WTC11 (cell line): ENCODE measurements around the gene GRIN2C. TPM values are rescaled to one million over a fixed set of nuclear protein-coding genes. Genes with fewer than 3 reads are reported as not detected.

Source experiments
- ATAC-seq: fragments of 200-7000 bp; cut with Tn5 transposase; 2 replicates; pipeline ENCODE4 v1.10.0; 2021; ENCODE audit warnings: mild to moderate bottlenecking, moderate library complexity
- CTCF ChIA-PET: fragments of 300-600 bp; sonication (Branson Sonifier 250); formaldehyde crosslinking; loops from one replicate; lab custom pipeline; 2021; ENCODE audit warnings: antibody characterized with exemption; lab: Charles Lee
- POLR2A ChIA-PET: fragments of 350-600 bp; sonication (Branson Sonifier 250); formaldehyde crosslinking; loops from one replicate; lab custom pipeline; 2021; ENCODE audit warnings: antibody characterized with exemption; lab: Charles Lee
- DNase-seq: peaks from one replicate; pipeline ENCODE4 v3.0.0; 2021; ENCODE audit warnings: low spot score
- H3K27ac Mint-ChIP-seq: 2 replicates; pipeline ENCODE4 v1.8.0; 2021; ENCODE audit warnings: mixed read lengths
- H3K27me3 Mint-ChIP-seq: 2 replicates; pipeline ENCODE4 v1.8.0; 2021; ENCODE audit warnings: low read depth, mild to moderate bottlenecking, moderate library complexity, mixed read lengths
- H3K36me3 Mint-ChIP-seq: 2 replicates; pipeline ENCODE4 v1.8.0; 2021; ENCODE audit warnings: mixed read lengths
- H3K4me1 Mint-ChIP-seq: 2 replicates; pipeline ENCODE4 v1.8.0; 2022; ENCODE audit warnings: mixed read lengths
- H3K4me3 Mint-ChIP-seq: 2 replicates; pipeline ENCODE4 v1.8.0; 2021; ENCODE audit warnings: mild to moderate bottlenecking, moderate library complexity, mixed read lengths
- H3K9me3 Mint-ChIP-seq: 2 replicates; pipeline ENCODE4 v1.8.0; 2021; ENCODE audit warnings: mixed read lengths
- AR ChIP-seq: fragments of 250-450 bp; sonication (Bioruptor Pico); IDR thresholded peaks from 2 replicates; pipeline ENCODE4 v1.9.0; 2021; ENCODE audit warnings: mild to moderate bottlenecking
- ATF1 ChIP-seq: sonication (generic); formaldehyde crosslinking; IDR thresholded peaks from 2 replicates; pipeline ENCODE4 v1.8.1; 2023; ENCODE audit warnings: mild to moderate bottlenecking, moderate library complexity, missing genetic modification reagents
- HMGA2 ChIP-seq: fragments of 250-450 bp; sonication (Bioruptor Pico); IDR thresholded peaks from 2 replicates; pipeline ENCODE4 v1.4.0; 2021; ENCODE audit warnings: mild to moderate bottlenecking, moderate library complexity
- KAT7 ChIP-seq: sonication (generic); formaldehyde crosslinking; IDR thresholded peaks from 2 replicates; pipeline ENCODE4 v1.8.1; 2023; ENCODE audit warnings: missing genetic modification reagents, mild to moderate bottlenecking, borderline replicate concordance
- MXD4 ChIP-seq: fragments of 250-450 bp; sonication (Bioruptor Pico); IDR thresholded peaks from 2 replicates; pipeline ENCODE4 v1.8.0; 2021; ENCODE audit warnings: mild to moderate bottlenecking, moderate library complexity, borderline replicate concordance
- NFE2L1 ChIP-seq: sonication (generic); formaldehyde crosslinking; IDR thresholded peaks from 2 replicates; pipeline ENCODE4 v1.8.1; 2023; ENCODE audit warnings: missing genetic modification reagents
- NFYB ChIP-seq: sonication (generic); formaldehyde crosslinking; conservative IDR thresholded peaks from 2 replicates; pipeline ENCODE4 v1.8.0; 2022; ENCODE audit warnings: low read depth, missing genetic modification reagents
- OVOL2 ChIP-seq: fragments of 250-450 bp; sonication (Bioruptor Pico); IDR thresholded peaks from 2 replicates; pipeline ENCODE4 v1.9.0; 2021; ENCODE audit warnings: mild to moderate bottlenecking, borderline replicate concordance
- PRDM15 ChIP-seq: sonication (generic); formaldehyde crosslinking; IDR thresholded peaks from 2 replicates; pipeline ENCODE4 v1.8.0; 2022; ENCODE audit warnings: missing genetic modification reagents
- RORB ChIP-seq: fragments of 250-450 bp; sonication (Bioruptor Pico); IDR thresholded peaks from 2 replicates; pipeline ENCODE4 v1.9.0; 2021; ENCODE audit warnings: mild to moderate bottlenecking
- SP1 ChIP-seq: sonication (generic); formaldehyde crosslinking; conservative IDR thresholded peaks from 2 replicates; pipeline ENCODE4 v1.8.1; 2022; ENCODE audit warnings: missing genetic modification reagents
- USF2 ChIP-seq: sonication (generic); formaldehyde crosslinking; IDR thresholded peaks from 2 replicates; pipeline ENCODE4 v1.8.1; 2023; ENCODE audit warnings: mild to moderate bottlenecking, missing genetic modification reagents, moderate library complexity
- ZNF232 ChIP-seq: sonication (generic); formaldehyde crosslinking; IDR thresholded peaks from 2 replicates; pipeline ENCODE4 v1.8.0; 2022; ENCODE audit warnings: mild to moderate bottlenecking, missing genetic modification reagents
- ZNF317 ChIP-seq: sonication (generic); formaldehyde crosslinking; IDR thresholded peaks from 2 replicates; pipeline ENCODE4 v1.8.1; 2023; ENCODE audit warnings: low read depth, mild to moderate bottlenecking, moderate library complexity, missing genetic modification reagents, borderline replicate concordance
- total RNA-seq: library from RNA; stranded (reverse); gene quantifications from 3 replicates; pipeline ENCODE4 v1.2.3, GENCODE V29; 2021
- TF ChIP-seq, protein P1 (sequence below): sonication (generic); formaldehyde crosslinking; IDR thresholded peaks from 2 replicates; pipeline ENCODE4 v1.8.1; 2022; ENCODE audit warnings: low read depth, missing genetic modification reagents, borderline replicate concordance
- TF ChIP-seq, protein P2 (sequence below): sonication (generic); formaldehyde crosslinking; IDR thresholded peaks from 2 replicates; pipeline ENCODE4 v1.8.1; 2023; ENCODE audit warnings: mild to moderate bottlenecking, moderate library complexity, missing genetic modification reagents
- TF ChIP-seq, protein P3 (sequence below): sonication (generic); formaldehyde crosslinking; IDR thresholded peaks from 2 replicates; pipeline ENCODE4 v1.8.0; 2022; ENCODE audit warnings: mild to moderate bottlenecking, missing genetic modification reagents

The GRIN2C gene
- total RNA-seq, 1 experiment from 2014 or later, result 0.31 TPM

DNA sequence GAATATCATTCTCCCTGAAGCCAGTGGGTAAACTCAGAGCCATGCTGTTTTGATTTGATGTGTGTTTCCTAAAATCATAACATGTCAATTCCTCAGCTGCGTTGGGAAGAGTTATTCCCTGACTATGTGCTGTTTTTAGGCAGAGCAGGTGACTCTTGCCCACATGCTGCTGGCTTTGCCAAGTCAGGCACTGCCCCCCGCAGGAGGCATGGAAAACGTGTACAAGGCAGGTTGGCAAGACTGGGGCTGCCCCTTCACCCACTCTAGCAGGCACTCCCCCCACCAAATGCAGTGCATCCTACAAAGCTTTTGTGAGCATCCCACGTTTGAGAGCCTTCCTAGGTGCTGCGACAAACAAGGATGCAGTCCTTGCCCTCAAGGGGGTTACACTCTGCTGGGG, 45.2 kb downstream of the GRIN2C start (continued):
- TF ChIP-seq KAT7 (CRISPR knock-in tag) (no peak), ATF1 (CRISPR knock-in tag) (no peak), AR (CRISPR knock-in tag) (no peak), ZNF317 (CRISPR knock-in tag) (no peak), SP1 (CRISPR knock-in tag) (no peak)
- TF ChIP-seq, protein P1, sequence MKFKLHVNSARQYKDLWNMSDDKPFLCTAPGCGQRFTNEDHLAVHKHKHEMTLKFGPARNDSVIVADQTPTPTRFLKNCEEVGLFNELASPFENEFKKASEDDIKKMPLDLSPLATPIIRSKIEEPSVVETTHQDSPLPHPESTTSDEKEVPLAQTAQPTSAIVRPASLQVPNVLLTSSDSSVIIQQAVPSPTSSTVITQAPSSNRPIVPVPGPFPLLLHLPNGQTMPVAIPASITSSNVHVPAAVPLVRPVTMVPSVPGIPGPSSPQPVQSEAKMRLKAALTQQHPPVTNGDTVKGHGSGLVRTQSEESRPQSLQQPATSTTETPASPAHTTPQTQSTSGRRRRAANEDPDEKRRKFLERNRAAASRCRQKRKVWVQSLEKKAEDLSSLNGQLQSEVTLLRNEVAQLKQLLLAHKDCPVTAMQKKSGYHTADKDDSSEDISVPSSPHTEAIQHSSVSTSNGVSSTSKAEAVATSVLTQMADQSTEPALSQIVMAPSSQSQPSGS (CRISPR knock-in tag), result no peak
- TF ChIP-seq, protein P2, sequence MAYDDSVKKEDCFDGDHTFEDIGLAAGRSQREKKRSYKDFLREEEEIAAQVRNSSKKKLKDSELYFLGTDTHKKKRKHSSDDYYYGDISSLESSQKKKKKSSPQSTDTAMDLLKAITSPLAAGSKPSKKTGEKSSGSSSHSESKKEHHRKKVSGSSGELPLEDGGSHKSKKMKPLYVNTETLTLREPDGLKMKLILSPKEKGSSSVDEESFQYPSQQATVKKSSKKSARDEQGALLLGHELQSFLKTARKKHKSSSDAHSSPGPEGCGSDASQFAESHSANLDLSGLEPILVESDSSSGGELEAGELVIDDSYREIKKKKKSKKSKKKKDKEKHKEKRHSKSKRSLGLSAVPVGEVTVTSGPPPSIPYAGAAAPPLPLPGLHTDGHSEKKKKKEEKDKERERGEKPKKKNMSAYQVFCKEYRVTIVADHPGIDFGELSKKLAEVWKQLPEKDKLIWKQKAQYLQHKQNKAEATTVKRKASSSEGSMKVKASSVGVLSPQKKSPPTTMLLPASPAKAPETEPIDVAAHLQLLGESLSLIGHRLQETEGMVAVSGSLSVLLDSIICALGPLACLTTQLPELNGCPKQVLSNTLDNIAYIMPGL (CRISPR knock-in tag), result no peak

GRCh38 chr17:74812109-74813009, 47.3 kb downstream of the GRIN2C start:
- no peaks in the 10 kb centered on the region for H3K9me3 Mint-ChIP-seq
- ChIA-PET CTCF (interaction anchor here (0.6 to 1.9 kb wide), 7 partner anchors 11 to 148 kb away, joined by 3 to 6 read pairs (median 3); no protein-coding TSS in a partner anchor), POLR2A (no interaction called here)
- H3K4me3 Mint-ChIP-seq, result peak overlapping the region; percentile 27; the same call in 1 of the 2 replicates
- no peaks in the 10 kb centered on the region for H3K27me3 Mint-ChIP-seq
- no peak overlapping the region; the same call in 1 of the 2 replicates for H3K27ac Mint-ChIP-seq
- ATAC-seq (no peak), DNase-seq (no peak)
- H3K4me1 Mint-ChIP-seq, result peaks cover 8% of the 10 kb centered on the region
- no peak for TF ChIP-seq RORB
- peak; percentile 51; the same call in 1 of the 2 replicates for TF ChIP-seq USF2 (CRISPR knock-in tag)
- H3K36me3 Mint-ChIP-seq, result no peaks in the 10 kb centered on the region; the same call in 1 of the 2 replicates

DNA sequence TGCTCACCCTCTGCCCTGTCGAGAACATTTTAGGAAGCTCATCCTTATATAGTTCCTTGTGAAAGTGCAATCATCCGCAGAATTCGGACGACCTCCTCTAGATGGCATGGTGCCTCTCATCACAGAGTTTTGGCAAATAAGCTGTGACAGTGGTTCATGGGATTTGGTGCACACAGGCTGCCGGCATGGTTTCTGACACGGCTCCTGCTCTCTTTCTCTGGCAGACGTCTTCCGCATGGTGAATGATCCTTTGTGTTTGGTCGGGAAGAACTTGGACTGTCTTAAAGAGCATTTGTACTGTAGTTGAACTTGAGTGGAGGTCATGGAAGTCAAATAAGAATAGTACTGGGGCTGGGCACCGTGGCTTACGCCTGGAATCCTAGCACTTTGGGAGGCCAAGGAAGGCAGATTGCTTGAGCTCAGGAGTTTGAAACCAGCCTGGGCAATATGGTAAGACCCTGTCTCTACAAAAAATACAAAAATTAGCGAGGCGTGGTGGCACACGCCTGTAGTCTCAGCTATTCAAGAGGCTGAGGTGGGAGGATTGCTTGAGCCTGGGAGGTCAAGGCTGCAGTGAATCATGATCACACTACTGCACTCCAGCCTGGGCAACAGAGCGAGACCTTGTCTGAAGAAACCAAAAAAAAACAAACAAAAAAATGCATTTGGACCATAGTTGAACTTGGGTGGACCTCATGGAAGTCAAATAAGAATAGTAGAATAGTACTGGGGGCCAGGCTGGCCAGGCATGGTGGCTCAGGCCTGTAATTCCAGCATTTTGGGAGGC, 48.8 kb downstream of the GRIN2C start:
- ATAC-seq (no peak), DNase-seq (no peak)
- H3K4me3 Mint-ChIP-seq, result no peak overlapping the region
- peaks cover 8% of the 10 kb centered on the region for H3K4me1 Mint-ChIP-seq
- H3K27me3 Mint-ChIP-seq, result no peaks in the 10 kb centered on the region
- H3K27ac Mint-ChIP-seq, result no peak overlapping the region
- CTCF ChIA-PET, result no interaction called here
- POLR2A ChIA-PET, result no interaction called here
- H3K9me3 Mint-ChIP-seq, result no peaks in the 10 kb centered on the region
- H3K36me3 Mint-ChIP-seq, result no peaks in the 10 kb centered on the region; the same call in 1 of the 2 replicates
- TF ChIP-seq NFE2L1 (CRISPR knock-in tag) (no peak), MXD4 (CRISPR knock-in tag) (no peak), HMGA2 (CRISPR knock-in tag) (no peak), NFYB (CRISPR knock-in tag) (no peak), PRDM15 (no peak), ZNF232 (CRISPR knock-in tag) (no peak), OVOL2 (CRISPR knock-in tag) (no peak)
- TF ChIP-seq, protein P3, sequence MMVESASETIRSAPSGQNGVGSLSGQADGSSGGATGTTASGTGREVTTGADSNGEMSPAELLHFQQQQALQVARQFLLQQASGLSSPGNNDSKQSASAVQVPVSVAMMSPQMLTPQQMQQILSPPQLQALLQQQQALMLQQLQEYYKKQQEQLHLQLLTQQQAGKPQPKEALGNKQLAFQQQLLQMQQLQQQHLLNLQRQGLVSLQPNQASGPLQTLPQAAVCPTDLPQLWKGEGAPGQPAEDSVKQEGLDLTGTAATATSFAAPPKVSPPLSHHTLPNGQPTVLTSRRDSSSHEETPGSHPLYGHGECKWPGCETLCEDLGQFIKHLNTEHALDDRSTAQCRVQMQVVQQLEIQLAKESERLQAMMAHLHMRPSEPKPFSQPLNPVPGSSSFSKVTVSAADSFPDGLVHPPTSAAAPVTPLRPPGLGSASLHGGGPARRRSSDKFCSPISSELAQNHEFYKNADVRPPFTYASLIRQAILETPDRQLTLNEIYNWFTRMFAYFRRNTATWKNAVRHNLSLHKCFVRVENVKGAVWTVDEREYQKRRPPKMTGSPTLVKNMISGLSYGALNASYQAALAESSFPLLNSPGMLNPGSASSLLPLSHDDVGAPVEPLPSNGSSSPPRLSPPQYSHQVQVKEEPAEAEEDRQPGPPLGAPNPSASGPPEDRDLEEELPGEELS (CRISPR knock-in tag), result no peak
